GOT3 (cell line): ENCODE measurements around the gene NMRAL1.
A peak's percentile ranks its signal among the peaks of the same experiment; 100 is the strongest.

Experiments used
- DNase-seq: peaks from one replicate; lab custom pipeline; 2025; ENCODE audit warnings: mixed read lengths; lab: John Stamatoyannopoulos, UW

NMRAL1 gene

DNA sequence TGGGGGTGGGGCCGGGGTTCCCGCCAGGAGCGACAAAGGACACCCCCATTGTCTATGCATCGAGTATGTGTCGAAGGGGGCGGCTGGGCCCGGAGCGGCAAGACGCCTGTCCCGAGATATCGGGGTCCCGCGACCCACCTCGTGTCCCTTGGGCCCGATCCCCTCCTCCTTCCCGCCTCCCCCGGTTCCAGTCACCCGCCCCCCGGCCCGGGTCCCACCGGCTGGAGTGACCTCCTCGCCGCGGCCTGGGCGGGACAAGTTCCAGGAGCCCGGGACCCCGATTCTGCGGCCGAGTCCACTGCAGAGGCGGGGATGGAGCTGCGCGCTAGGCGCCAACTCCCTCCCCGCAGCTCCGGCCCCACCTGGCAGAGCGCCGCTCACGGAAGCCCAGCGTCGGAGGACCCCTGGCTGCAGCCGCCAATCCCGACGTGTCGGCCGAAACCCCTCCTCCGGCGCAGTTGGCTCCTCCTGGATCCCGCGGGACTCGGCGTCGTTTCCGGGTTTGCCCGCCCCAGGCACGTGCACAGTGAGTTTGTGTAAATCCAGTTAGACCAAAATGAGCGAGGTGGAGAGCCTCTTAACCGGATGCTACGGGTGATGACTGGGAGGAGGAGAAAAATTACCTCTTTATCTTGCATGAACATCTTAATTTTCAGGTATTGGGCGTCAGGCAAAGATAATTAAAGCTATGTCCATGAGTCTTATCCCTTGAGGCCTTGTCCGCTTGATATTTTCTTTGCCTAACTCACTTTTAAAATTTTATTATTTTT lies at the start of gene NMRAL1:
NMRAL1 (minus strand) TSS at position 434 of the 770 bp plus-strand sequence. CDS start 493 bp downstream, outside the sequence.
- DNase-seq: peak; percentile 43

DNA sequence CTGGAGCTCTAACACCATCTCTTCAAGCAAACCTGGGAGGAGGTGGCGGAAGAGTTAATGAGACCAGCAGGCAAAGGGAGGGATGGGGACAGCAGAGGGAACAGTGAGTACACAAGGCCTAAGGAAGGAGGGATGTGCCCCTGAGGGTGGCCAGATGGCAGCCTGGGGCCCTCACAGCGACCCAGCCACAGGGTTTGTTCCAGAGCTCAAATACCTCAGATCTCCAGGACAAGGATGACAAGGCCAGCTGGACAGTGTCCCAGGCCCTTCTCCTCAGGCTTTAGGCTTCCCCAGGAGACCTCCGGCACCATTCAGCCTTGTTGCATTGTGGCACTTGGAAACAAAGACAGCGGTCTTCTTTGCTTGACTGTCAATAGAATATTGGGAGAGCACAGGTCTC lies 49.3 kb upstream of the NMRAL1 start:
- DNase-seq: no peak

DNA sequence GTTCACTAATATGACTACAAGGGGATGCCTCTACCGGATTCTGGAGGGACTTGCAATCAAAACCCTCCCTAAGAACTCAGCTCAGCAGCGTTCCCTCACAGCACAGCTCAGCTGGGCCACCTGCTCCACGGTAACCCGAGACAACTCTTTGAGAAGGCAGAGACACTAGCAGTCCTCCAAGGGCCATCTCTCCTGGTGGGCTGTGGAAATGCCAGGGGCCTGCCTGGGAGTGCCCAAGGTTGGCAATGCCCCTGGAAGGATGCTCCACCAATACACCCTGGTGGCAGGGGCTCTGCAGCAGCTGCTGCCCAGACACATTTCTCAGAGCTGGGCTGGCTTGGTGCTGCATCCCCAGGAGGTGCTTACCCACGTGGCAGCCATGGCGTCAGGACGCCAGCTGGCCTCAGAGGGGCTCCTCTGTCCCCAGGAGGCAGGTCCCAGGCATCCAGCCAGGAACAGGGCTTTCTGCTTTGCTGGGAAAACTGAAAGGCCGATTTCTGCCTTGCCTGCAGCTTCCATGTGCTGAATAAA lies 47.7 kb upstream of the NMRAL1 start:
- no peak for DNase-seq

DNA sequence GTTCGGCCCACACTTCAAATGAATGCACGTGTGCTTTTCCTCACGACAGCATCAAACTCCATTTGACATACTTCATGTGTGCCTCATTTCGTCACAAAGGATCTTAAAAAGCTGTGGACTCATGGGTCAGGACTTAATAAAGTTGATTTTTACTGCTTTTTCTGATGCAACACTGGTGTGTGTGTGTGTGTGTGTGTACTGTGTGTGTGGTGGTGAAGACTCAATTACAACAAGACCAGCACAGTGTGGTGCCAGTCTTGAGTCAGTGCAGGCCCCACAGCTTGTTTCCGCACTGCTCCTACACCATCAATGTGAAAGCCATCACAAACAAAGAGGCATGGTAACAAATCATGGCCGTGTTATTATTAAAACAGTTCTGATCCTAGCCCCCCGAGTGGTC lies 46.5 kb upstream of the NMRAL1 start:
- DNase-seq: no peak

- no peak for DNase-seq
Measured at GRCh38 chr16:4519274-4520058, 45.0 kb upstream of the NMRAL1 start.

DNA sequence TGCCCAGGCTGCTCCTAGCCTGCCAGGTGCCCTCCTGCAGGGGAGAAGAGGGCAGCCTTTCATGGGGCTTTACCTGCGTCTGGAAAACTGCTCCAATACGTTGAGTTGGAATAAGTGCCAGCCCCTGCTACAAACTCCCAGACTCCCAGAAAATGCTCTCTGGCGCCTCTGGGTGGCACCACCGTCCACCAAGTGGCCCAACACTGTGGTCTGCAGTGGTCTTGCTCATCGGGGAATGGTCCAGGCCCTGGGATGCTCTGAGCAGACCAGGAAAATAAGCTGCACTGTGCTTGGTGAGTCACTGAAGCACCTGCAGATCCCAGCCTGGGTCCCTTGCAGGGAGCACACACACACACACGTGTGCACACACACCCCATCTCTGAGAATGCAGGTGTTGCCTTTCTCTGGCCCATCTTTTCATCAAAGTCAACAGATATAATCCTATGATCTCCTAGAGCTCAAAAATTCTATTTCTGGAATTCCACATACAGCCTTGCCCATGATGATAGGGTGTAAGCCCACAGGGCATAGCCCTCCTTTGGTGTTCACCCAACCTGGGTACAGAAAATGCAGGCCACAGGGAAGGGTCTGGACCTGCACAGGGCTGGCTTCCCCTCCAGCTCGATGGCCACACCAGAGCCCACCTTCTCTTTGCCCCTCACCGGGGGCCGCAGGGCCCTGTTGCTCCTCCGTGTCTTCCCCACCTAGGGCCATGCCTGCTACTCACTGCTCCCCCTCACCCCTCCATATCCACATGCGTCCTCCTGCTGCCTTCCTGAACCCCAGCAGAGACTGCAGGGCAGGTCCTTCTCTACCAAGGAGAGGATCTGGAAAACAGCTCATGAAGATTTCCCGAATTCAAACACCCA lies 43.6 kb upstream of the NMRAL1 start:
- no peak for DNase-seq

GRCh38 chr16:4515611-4516233 lies 41.3 kb upstream of the NMRAL1 start:
- no peak for DNase-seq

DNA sequence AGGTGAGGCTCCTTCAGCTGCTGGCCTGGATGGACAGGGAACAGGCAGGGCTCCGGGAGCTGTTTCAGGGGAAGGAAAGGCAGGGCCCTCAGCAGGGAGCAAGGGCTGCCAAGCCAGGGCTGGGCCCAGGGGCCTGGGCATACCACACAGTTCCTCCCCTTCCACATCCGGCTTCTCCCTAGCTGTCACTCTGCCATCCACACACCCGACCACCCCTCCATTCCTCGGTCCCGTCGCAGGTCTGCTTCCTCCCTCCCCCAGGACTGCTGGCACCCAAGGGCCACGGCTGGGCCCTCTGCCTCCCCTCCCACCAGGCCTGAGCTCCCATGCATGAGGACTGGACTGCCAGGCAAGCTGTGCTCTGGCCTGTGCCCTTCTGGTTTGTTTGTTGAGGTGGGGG lies 40.2 kb upstream of the NMRAL1 start:
- no peak for DNase-seq

DNA sequence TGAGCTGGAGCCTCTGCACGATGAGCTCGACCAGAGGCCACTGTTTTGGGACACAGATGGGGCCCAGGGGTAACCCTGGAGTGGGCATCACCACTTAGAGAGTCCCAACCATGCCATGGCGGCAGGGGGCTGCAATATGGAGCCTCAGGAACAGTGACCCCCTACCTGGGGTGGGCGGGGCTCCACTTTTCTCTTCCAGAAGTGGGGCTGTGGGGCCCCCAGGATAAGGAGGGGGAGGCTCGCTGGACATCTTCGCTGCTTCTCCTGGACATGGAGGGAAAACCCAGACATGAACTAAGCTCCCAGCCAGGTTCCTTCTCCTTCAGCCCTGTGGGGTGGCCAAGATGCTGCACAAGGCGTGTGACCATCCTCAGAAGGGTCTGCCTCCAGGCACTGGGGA lies 39.5 kb upstream of the NMRAL1 start:
- DNase-seq: no peak

GRCh38 chr16:4513086-4513860 lies 38.8 kb upstream of the NMRAL1 start:
- DNase-seq: no peak

- no peak for DNase-seq
Measured at GRCh38 chr16:4512473-4512872, 38.0 kb upstream of the NMRAL1 start.

DNA sequence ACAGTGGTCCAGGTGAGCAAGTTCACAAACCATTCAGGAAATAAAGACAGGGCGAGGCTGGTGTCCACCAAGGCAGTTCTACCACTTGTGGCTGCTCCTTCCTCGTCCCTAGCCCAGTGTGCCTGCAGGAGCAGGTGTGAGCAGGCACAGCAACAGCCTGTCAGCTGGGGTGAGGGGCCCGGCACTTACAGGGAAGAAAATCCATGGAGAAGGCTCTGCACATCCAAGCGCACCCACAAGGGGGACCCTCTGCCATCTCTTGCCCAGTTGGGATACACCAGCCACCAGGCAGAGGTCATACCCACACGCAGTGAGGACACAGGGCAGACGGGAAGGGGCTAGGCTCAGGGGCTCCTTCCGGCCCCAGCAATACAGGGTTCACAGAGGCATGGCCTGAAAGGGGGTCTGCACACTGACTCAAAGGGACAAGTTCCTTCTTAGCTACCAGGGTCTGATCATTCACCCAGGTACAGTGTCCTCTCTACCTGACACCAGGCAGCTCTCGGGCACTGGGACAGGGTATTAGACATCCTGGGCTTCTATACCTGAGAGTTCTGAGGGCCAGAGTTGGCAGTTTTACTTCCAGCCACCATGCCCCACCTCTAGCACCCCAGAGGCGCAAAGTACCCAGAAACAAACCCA lies 37.1 kb upstream of the NMRAL1 start:
- no peak for DNase-seq

GRCh38 chr16:4510747-4511426 lies 36.5 kb upstream of the NMRAL1 start:
- DNase-seq: no peak

DNA sequence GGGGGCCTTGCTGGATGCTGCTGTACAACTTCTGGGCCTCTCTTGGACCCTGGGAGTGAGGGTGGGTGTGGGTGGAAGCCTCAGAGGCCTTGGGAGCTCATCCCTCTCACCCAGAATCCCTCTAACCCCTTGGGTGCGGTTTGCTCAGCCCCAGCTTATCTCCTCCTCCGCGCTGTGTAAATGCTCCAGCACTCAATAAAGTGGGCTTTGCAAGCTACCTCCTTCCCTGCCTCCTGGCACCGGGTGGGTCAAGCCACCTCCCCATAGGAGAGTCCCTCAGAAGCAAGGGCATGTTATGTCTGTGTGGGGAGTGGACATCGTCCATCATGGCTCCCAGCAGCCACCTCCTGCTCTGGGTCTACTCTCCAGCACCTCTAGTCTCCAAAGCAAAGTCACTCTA lies 35.7 kb upstream of the NMRAL1 start:
- no peak for DNase-seq

DNA sequence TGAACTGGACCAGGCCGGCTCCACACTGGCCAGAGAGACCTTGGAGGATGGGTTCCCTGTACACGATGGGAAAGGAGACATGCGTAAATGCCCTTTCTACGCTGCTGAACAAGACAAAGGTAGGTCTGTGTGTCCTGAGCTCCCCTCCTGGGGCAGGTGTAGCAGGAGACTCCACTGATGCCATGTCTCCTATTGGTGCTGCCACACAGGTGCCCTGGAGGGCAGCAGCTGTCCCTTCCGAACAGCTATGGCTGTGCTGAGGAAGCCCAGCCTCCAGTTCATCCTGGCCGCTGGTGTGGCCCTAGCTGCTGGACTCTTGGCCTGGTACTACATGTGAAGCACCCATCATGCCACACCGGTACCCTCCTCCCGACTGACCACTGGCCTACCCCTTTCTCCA lies 35.0 kb upstream of the NMRAL1 start:
- no peak for DNase-seq

DNA sequence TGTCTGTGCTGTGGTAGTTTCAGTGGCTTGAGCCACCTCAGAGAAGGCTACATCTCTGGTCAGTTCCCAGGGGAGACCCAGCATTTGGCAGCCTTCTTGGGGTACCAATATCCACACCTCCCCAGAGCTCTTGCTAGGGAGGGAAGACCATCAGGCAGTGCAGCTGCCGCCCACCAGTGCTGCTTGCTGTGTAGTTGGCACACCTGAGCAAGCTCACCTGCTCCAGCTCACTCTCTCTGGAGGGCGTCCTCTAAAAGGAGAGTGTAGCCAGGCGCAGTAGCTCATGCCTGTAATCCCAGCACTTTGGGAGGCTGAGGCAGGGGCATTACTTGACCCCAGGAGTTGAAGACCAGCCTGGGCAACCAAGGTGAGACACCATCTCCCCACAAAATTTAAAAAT lies 34.4 kb upstream of the NMRAL1 start:
- DNase-seq: no peak

DNA sequence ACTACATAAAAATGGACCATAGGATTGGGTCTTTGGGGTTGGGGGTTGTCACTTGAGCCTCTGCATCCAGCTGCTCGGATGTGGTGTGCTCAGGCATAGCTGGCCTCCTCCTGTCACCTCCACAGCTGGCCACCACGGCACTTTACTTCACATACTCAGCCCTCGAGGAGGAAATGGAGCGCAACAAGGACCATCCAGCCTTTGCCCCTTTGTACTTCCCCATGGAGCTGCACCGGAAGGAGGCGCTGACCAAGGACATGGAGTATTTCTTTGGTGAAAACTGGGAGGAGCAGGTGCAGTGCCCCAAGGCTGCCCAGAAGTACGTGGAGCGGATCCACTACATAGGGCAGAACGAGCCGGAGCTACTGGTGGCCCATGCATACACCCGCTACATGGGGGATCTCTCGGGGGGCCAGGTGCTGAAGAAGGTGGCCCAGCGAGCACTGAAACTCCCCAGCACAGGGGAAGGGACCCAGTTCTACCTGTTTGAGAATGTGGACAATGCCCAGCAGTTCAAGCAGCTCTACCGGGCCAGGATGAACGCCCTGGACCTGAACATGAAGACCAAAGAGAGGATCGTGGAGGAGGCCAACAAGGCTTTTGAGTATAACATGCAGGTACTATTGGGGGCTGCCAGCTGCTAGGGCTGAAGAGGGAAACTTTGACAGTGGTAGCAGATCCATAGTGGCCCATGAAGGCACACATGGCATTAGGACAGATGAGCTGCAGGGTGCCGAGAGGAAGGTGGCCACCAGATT lies 33.3 kb upstream of the NMRAL1 start:
- no peak for DNase-seq

- no peak for DNase-seq
Measured at GRCh38 chr16:4506450-4506849, 32.0 kb upstream of the NMRAL1 start.
